HCT116 (cell line): Measurements from ENCODE around the gene IFITM2.

Experiments used
- CEBPB ChIP-seq: IDR thresholded peaks from 2 replicates; pipeline ENCODE4 v1.6.1; 2012; ENCODE audit warnings: low read depth
- CTCF ChIP-seq, 3 experiments: fragments of 200-600 bp in 1 of 3; sonication (generic) in 1 of 3; IDR thresholded peaks in 2 of 3; conservative IDR thresholded peaks in 1 of 3; 2 replicates each; pipeline ENCODE4 v1.5.1; 2012 to 2017; ENCODE audit warnings: low read depth in 2 of 3, low read length in 2 of 3, antibody characterized with exemption in 1 of 3, borderline replicate concordance in 1 of 3, control low read depth in 1 of 3, mild to moderate bottlenecking in 1 of 3, mixed read lengths in 1 of 3, mixed run types in 1 of 3, moderate library complexity in 1 of 3; ENCODE audit not compliant: insufficient read depth in 1 of 3
- EZH2phosphoT487 ChIP-seq: fragments of 200-600 bp; IDR thresholded peaks from 2 replicates; pipeline ENCODE4 v1.6.1; 2018; ENCODE audit warnings: antibody characterized with exemption, borderline replicate concordance
- POLR2A ChIP-seq: IDR thresholded peaks from 2 replicates; pipeline ENCODE4 v1.7.0; 2011; ENCODE audit warnings: borderline replicate concordance; ENCODE audit not compliant: insufficient read depth, insufficient read length; ENCODE audit errors: extremely low read depth
- SIN3A ChIP-seq: IDR thresholded peaks from 2 replicates; pipeline ENCODE4 v1.6.1; 2012; ENCODE audit warnings: low read depth
- SRF ChIP-seq: IDR thresholded peaks from 2 replicates; pipeline ENCODE4 v1.6.1; 2012; ENCODE audit warnings: low read depth
- TCF7L2 ChIP-seq: IDR thresholded peaks from 2 replicates; pipeline ENCODE4 v1.7.0; 2011; ENCODE audit warnings: borderline replicate concordance, inconsistent platforms; ENCODE audit not compliant: insufficient read depth, insufficient read length; ENCODE audit errors: extremely low read depth
- TF ChIP-seq, protein P1 (sequence below): IDR thresholded peaks from 2 replicates; pipeline ENCODE4 v1.6.1; 2012

- TF ChIP-seq SRF (no peak), CTCF (IDR thresholded peaks at IDR 0.05 in 2 of 3, conservative IDR thresholded peaks at IDR 0.05 in 1 of 3; ENCODE audit: borderline replicate concordance in 1 of 3, insufficient read depth in 1 of 3, low read depth in 2 of 3, low read length in 2 of 3) (no peak), POLR2A (no peak), TCF7L2 (no peak), CEBPB (no peak), SIN3A (no peak), EZH2phosphoT487 (no peak)
- TF ChIP-seq, protein P1, sequence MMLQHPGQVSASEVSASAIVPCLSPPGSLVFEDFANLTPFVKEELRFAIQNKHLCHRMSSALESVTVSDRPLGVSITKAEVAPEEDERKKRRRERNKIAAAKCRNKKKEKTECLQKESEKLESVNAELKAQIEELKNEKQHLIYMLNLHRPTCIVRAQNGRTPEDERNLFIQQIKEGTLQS: no peak
These were observed 26.8 kb downstream of the IFITM2 start for GRCh38 chr11:334264-334994.
